KMS-11 (cell line): ENCODE measurements around the gene ACMSD.
"Not testable (repeated sequence)": the region's sequence is repeated elsewhere in the genome, so short reads cannot be mapped to it uniquely, and the experiment has no call there.

ENCODE experiments used
- H2AFZ ChIP-seq: fragments of 200-600 bp; sonication (generic); 2 replicates; pipeline ENCODE4 v1.6.1; 2016; ENCODE audit warnings: antibody characterized with exemption, mixed run types, low read depth
- H3K27ac ChIP-seq: fragments of 200-600 bp; sonication (generic); 2 replicates; pipeline ENCODE4 v1.6.1; 2016; ENCODE audit warnings: mild to moderate bottlenecking, mixed run types
- H3K27me3 ChIP-seq: fragments of 200-600 bp; sonication (generic); 2 replicates; pipeline ENCODE4 v1.6.1; 2017; ENCODE audit warnings: mild to moderate bottlenecking, low read depth, mixed run types, moderate library complexity; ENCODE audit not compliant: insufficient read depth
- H3K36me3 ChIP-seq: fragments of 200-600 bp; sonication (generic); 2 replicates; pipeline ENCODE4 v1.6.1; 2017; ENCODE audit warnings: mild to moderate bottlenecking, mixed run types; ENCODE audit not compliant: insufficient read depth
- H3K4me1 ChIP-seq: fragments of 200-600 bp; sonication (generic); 2 replicates; pipeline ENCODE4 v1.6.1; 2016; ENCODE audit warnings: mild to moderate bottlenecking, low read depth, mixed run types; ENCODE audit not compliant: poor library complexity, severe bottlenecking
- H3K4me2 ChIP-seq: fragments of 200-600 bp; sonication (generic); 2 replicates; pipeline ENCODE4 v1.7.0; 2016; ENCODE audit warnings: mild to moderate bottlenecking, mixed run types
- H3K4me3 ChIP-seq: fragments of 200-600 bp; sonication (generic); IDR thresholded peaks from 2 replicates; pipeline ENCODE4 v1.6.1; 2017; ENCODE audit warnings: low read depth, low read length, mixed read lengths; ENCODE audit not compliant: insufficient read depth
- H3K79me2 ChIP-seq: fragments of 200-600 bp; sonication (generic); 2 replicates; pipeline ENCODE4 v1.6.1; 2016; ENCODE audit warnings: low read depth, mixed run types; ENCODE audit not compliant: insufficient read depth
- H3K9ac ChIP-seq: fragments of 200-600 bp; sonication (generic); 2 replicates; pipeline ENCODE4 v1.6.1; 2016; ENCODE audit warnings: mild to moderate bottlenecking, mixed run types
- H4K20me1 ChIP-seq: fragments of 200-600 bp; sonication (generic); 2 replicates; pipeline ENCODE4 v1.6.1; 2016; ENCODE audit warnings: mild to moderate bottlenecking, mixed run types; ENCODE audit not compliant: insufficient read depth
- TF ChIP-seq, protein P1 (sequence below): fragments of 200-600 bp; sonication (generic); conservative IDR thresholded peaks from 2 replicates; pipeline ENCODE4 v1.6.1; 2017; ENCODE audit warnings: low read depth, mild to moderate bottlenecking, antibody characterized with exemption, low read length, moderate library complexity, mixed read lengths

ACMSD gene

DNA sequence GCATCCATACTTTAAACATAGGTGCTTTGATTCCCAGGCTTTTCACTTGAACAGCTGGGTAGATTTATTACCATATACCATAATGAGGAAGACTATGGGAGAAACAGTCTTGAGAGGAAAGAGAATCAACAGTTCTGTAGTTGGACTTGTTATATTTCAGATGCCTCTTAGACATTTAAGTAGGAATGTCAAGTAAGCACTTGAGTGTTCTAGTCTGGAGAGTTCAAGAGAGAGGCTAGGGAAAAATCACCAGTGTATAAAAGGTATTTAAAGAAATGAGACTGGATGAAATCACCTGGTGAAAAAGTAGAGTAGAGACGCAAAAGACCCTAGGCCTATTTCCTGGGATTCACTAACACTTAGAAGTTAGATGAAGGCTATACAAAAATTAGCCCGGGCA is 66.8 kb downstream of the ACMSD start:
- no peak overlapping the region for H3K27ac ChIP-seq
- H3K4me3 ChIP-seq = no peak overlapping the region
- H3K36me3 ChIP-seq = no peaks in the 10 kb centered on the region
- H3K79me2 ChIP-seq = no peaks in the 10 kb centered on the region
- no peak overlapping the region for H3K4me2 ChIP-seq
- no peaks in the 10 kb centered on the region for H3K27me3 ChIP-seq
- no peak overlapping the region for H3K9ac ChIP-seq
- H3K4me1 ChIP-seq = no peaks in the 10 kb centered on the region
- H4K20me1 ChIP-seq = no peaks in the 10 kb centered on the region
- TF ChIP-seq, protein P1, sequence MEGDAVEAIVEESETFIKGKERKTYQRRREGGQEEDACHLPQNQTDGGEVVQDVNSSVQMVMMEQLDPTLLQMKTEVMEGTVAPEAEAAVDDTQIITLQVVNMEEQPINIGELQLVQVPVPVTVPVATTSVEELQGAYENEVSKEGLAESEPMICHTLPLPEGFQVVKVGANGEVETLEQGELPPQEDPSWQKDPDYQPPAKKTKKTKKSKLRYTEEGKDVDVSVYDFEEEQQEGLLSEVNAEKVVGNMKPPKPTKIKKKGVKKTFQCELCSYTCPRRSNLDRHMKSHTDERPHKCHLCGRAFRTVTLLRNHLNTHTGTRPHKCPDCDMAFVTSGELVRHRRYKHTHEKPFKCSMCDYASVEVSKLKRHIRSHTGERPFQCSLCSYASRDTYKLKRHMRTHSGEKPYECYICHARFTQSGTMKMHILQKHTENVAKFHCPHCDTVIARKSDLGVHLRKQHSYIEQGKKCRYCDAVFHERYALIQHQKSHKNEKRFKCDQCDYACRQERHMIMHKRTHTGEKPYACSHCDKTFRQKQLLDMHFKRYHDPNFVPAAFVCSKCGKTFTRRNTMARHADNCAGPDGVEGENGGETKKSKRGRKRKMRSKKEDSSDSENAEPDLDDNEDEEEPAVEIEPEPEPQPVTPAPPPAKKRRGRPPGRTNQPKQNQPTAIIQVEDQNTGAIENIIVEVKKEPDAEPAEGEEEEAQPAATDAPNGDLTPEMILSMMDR = no peak
- no peak overlapping the region for H2AFZ ChIP-seq

DNA sequence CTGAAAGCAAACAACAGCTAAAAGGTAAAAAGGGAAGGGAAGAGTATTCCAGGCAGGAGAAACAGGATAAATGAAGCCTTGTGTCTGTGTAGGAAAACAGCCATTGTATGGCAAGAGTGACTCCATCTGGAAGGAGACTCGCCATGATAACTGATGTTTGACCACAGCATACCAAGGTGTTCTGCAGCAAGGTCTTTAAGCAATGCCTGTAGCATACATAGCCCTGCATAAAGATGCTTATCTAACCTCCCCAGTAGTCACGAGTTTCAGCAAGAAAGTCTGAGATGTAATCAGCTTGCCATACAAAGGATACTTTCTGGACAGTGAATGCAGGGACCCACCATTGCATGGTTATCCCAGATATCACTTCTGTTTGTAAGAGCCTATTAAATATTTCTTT is 68.3 kb downstream of the ACMSD start:
- Histone ChIP-seq H3K4me1 (no peaks in the 10 kb centered on the region), H4K20me1 (no peaks in the 10 kb centered on the region), H3K9ac (no peak overlapping the region), H2AFZ (no peak overlapping the region), H3K4me3 (no peak overlapping the region), H3K27ac (no peak overlapping the region), H3K4me2 (no peak overlapping the region), H3K36me3 (no peaks in the 10 kb centered on the region), H3K79me2 (no peaks in the 10 kb centered on the region), H3K27me3 (no peaks in the 10 kb centered on the region)
- TF ChIP-seq, protein P1 = no peak

DNA sequence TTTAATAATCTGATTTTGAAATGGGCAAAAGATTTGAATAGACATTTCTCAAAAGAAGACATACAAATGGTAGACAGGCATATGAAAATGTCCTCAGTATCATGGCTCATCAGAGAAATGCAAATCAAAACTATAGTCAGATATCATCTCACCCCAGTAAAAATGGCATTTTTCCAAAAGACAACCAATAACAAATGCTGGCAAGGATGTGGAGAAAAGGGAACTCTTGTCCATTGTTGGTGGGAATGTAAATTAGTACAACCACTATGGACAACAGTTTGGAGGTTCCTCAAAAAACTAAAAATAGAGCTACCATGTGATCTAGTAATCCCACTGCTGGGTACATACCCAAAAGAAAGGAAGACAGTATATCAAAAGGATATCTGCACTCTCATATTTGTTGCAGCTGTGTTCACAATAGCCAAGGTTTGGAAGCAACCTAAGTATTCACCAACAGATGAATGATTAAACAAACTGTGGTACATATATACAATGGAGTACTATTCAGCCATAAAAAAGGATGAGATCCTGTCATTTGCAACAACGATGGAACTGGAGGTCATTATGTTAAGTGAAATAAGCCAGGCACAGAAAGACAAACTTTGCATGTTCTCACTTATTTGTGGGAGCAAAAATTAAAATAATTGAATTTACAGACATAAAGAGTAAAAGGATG is 69.2 kb downstream of the ACMSD start:
- not testable (repeated sequence) for H3K27me3 ChIP-seq, H3K27ac ChIP-seq, H3K9ac ChIP-seq, H2AFZ ChIP-seq, H3K4me3 ChIP-seq, H3K4me1 ChIP-seq, H3K36me3 ChIP-seq, H4K20me1 ChIP-seq, H3K79me2 ChIP-seq, H3K4me2 ChIP-seq

DNA sequence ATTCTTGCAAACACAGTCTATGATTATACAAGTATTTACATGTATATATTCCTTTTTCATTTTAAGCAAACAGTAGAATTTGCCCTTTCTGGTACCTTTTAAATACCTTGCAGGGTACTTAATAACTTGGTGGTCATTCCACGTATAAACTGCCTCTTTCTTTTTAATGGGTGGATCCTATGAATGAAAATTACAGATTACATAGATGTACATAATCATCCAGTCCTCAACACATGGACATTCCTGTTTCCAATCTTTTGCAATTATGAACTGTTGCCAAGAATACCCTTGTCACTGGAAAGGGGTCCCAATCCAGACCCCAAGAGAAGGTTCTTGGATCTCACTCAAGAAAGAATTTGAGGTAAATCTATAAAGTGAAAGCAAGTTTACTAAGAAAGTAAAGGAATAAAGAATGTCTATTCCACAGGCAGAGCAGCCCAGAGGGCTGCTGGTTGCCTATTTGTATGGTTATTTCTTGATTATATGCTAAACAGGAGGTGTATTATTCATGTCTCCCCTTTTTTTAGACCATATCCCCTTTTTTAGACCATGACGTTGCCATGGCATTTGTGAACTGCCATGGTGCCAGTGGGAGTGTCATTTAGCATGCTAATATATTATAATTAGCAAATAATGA is 72.5 kb downstream of the ACMSD start:
- Histone ChIP-seq H3K79me2 (no peaks in the 10 kb centered on the region), H3K4me3 (no peak overlapping the region), H4K20me1 (no peaks in the 10 kb centered on the region), H2AFZ (no peak overlapping the region), H3K36me3 (no peaks in the 10 kb centered on the region), H3K27me3 (no peaks in the 10 kb centered on the region), H3K27ac (no peak overlapping the region), H3K4me1 (no peaks in the 10 kb centered on the region), H3K9ac (no peak overlapping the region), H3K4me2 (no peak overlapping the region)
- TF ChIP-seq, protein P1 = no peak

DNA sequence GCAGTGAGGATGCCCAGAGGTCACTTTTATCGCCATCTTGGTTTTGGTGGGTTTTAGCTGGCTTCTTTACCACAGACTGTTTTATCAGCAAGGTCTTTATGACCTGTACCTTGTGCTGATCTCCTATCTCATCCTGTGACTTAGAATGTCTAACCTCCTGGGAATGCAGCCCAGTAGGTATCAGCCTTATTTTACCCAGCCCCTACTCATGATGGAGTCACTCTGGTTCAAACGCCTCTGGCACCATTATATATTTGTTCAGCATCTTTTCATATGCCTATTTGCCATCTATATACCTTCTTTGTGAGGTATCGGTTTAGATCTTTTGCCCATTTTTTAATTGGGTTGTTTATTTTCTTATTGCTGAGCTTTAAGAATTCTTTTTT is 73.0 kb downstream of the ACMSD start:
- no peak overlapping the region for H3K4me2 ChIP-seq
- H3K79me2 ChIP-seq = no peaks in the 10 kb centered on the region
- H3K27ac ChIP-seq = no peak overlapping the region
- H3K9ac ChIP-seq = no peak overlapping the region
- no peak overlapping the region for H3K4me3 ChIP-seq
- no peaks in the 10 kb centered on the region for H4K20me1 ChIP-seq
- H3K27me3 ChIP-seq = no peaks in the 10 kb centered on the region
- no peaks in the 10 kb centered on the region for H3K4me1 ChIP-seq
- TF ChIP-seq, protein P1 = no peak
- H3K36me3 ChIP-seq = no peaks in the 10 kb centered on the region
- H2AFZ ChIP-seq = no peak overlapping the region
